HG02571 (cell line): ENCODE measurements around the gene B4GALT2.

Experiments
- ATAC-seq: cut with Tn5 transposase; IDR thresholded peaks from one replicate; pipeline ENCODE4 v1.9.1; 2021; ENCODE audit warnings: mild to moderate bottlenecking, moderate library complexity; ENCODE audit not compliant: unreplicated experiment

B4GALT2 gene

DNA sequence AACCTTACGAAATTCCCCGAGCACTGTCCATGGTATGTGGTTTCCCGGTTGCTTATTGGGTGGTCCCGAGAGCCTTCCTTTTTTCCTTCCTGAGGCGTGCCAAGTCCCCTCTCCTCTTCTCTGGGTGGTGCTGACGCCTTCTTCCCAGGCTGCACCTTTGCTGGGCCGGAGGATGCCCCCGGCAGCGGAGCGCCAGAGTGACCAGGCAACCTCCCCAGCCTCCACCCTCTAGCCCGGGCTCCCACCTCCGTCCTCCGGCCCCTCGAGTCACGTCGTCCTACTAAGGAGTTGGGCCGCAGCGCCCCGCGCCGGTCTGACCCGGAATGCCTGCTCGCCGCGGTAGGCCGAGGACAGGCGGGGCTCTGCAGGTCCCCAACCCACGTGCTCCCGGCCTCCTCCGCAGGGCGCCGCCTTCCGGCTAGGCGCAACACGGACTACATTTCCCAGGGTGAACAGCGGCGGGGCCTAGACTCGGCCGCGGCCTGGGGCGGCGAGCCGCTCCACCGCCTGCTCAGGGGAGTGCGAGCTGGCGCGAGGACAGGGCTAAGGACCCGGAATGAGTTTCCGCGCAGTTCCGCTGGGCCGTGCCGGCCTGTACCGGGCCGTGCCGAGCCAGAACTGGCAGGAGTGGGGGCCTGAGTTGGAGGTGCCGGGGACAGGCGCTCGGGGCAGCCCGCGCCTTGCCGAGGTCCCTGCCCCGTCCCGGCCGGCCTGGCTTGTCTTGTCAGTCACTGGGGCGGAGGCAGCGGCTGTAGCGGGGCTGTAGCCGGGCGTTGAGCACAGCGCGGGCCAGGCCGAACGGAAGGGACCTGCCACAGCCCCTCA, 32.6 kb upstream of the B4GALT2 start, which contains the start of gene IPO13:
IPO13 (plus strand) TSS at position 715 of the 825 bp plus-strand sequence. CDS start 651 bp downstream, outside the sequence.
- peak; percentile 90 for ATAC-seq

DNA sequence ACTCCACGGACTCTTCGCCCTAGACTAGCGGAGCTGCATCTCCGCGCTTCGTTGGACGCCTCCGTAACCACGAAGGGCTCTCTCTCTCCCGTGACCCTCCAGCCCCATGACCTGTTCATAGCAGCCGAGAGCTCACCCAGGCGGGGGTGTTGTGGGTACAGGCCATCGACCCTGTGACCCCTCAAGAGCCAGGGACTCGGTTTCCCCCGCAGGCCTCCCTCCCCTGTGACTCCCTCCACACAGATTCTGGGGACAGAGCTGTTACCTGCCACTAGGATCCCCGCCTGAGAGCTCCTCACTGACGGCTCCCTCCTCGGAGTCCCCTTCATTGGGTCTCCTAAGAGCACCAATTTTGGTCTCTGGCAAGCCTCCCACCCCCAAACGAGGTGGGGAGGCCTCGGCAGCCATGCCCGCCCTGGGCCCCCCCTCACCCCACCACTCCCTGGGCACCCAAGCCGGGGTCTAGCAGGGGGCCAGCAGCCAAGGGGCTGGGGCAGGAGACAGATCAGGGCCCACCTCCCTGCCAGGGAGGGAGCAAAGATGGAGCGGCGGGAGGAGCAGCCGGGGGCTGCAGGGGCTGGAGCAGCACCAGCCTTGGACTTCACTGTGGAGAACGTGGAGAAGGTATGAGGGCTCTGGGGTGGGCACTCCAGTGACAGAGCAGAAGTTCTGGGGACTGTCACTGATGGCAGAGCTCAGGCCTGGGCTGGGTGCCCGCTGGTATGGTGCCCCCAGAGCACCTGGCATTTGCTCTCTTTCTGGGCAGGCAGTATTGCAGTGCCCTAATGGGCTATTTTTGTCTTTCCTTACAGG, 31.7 kb upstream of the B4GALT2 start:
- ATAC-seq: peak; percentile 18

DNA sequence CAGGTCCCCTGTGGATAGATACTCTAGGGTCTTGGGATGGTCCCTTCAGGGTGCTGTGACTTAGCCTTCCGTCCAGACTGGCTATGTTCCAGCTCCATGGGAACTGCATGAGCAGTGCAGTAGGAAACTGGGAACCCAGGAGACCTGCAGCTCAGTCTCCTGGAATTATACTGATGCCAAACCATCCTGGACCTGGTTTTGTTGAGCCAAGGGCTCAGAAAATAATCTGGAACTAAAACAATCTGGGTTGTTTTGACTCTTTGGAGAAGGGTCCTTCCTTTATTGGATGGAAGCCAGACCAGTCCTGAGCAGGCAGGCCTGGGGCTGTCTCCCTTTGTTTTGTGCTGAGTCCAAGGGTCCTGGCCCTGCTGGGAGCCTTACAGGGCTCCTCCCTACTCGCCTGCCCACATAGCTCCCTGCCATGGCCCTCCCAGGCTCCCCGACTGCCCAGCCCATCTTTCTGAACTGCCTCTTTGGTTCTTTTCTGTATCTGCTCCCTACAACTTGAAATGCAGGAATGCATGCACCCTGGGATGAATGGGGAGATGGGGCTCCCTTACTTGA, 31.1 kb upstream of the B4GALT2 start:
- ATAC-seq: no peak

DNA sequence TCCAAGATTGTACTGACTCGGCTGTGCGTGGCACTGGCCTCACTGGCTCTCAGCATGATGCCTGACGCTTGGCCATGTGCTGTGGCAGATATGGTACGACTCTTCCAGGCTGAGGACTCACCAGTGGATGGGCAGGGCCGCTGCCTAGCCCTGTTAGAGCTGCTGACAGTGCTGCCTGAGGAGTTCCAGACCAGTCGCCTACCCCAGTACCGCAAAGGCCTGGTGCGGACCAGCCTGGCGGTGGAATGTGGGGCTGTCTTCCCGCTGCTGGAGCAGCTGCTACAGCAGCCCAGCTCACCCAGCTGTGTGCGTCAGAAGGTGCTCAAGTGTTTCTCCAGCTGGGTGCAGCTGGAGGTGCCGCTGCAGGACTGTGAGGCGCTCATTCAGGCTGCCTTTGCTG, 29.3 kb upstream of the B4GALT2 start:
- ATAC-seq: no peak

DNA sequence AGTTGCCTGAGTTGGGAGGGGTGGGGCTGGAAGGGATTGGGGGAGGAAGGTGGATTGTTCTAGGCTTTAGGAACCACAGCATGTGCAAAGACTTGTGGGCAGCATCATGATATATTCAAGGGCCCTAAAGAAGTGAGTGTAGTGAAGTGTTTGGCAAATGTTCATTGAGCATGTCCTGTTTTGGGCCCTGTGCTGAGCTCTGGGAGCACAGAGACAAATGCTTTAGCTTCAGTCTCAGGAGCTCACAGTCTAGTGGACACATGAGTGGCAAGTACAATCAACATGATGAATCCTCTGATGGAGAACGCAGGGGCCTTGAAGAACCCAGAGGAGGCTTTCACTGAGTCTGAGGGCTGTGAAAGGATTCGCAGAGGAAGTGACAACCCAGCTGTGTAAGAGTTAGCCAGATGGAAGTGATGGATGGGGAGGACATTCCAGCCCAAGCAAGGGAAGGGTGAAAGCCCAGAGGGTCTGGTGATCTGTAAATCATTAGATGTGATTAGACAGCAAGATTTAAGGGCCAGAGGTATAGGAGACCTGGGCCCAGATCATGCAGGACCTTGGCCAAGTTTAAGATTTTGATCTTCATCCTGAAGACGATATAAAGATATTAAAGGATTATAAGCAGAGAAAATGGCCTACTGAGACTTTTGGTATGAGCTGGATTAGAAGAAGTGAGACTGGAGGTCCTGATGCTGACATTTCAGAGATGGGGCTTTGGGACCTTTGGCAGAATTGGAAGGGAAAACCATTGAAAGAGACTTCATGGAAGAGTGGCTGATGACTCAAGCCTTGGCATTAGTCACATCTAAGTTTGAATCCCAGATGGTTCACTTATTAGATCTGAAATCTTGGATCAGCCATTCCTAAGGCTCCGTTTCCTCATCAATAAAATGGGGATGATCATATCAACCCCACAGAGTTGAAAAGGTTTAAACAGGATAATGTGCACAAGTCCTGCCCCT, 27.7 kb upstream of the B4GALT2 start:
- ATAC-seq: no peak

DNA sequence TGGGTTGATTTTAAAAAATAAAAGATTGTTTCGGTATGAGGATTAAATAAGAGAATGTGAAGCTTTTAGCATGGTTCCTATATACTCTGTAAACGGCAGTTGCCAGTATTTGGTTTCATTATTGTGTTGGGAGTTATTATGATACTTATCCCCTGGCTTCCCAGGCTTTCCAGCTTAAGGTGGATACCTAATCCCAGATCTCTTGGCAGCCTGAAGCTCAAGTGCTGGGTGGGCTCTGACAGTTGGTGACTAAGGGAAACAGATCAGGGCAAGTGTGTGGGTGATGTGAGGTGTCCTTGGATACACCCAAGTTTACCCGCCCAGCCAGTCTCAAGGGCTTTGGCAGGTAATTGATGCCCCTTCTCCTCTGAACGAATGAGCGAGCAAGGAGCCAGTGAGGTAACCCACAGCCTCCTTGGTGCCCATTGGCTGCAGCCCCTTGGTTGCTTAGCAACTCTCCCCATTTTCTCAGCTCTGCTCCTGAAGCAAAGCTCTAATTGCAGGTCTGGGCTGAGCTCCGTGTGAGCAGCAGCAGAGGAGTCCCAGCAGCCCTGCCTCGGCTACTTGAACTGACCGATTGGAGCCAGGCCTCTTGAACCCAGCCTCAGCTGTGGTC, 26.2 kb upstream of the B4GALT2 start:
- ATAC-seq: no peak

DNA sequence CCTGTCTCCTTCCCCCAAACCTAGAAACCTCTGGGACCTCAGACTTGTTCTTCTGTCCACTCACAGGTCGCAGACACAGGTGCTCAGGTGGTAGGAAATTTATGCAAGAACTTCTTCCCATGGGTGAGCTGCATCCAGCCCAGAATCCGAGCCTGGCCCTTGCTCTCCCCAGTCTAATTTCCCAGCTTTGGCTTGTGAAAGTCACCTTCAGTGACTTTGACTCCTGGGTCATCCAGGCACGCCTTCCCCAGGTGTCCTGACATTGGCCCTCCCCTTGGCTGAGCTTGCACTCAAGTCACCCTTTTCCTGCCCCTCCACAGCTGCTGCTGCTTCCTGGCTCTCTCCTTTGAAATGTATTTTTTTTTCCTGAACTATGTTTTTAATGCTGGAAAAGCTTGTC, 25.6 kb upstream of the B4GALT2 start:
- no peak for ATAC-seq

DNA sequence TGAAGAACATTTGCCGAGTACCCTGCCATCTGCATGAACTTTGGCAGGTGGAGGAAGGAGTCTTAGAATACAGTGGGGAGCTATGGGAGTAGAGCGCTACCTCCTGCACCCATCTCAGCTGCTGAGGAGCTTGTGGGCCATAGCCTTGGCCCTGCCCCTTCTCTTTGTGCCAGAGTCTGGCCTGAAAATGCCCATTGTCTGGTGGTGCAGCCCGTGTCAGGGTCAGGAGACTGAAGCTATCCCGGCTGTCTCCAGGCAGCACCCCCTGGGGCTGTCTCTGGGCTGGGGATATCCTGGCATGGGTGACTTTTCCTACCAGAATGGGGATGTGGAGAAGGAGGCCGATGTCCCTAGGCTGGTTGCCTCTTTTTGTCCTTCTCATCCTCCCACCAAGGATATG, 25.0 kb upstream of the B4GALT2 start:
- no peak for ATAC-seq

DNA sequence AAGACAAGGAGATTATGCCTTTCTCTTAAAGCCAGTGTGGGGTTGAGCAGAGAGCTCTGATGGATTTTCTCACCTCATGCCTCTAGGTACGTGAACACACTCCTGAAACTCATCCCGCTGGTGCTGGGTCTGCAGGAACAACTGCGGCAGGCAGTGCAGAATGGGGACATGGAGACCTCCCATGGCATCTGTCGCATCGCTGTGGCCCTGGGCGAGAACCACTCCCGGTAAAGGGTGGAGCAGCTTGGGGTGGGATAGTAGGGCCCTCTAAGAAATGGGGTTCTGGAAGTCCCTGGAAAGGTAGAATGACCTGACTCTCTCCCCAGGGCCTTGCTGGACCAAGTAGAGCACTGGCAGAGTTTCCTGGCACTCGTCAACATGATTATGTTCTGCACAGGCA, 22.8 kb upstream of the B4GALT2 start:
- ATAC-seq: no peak

DNA sequence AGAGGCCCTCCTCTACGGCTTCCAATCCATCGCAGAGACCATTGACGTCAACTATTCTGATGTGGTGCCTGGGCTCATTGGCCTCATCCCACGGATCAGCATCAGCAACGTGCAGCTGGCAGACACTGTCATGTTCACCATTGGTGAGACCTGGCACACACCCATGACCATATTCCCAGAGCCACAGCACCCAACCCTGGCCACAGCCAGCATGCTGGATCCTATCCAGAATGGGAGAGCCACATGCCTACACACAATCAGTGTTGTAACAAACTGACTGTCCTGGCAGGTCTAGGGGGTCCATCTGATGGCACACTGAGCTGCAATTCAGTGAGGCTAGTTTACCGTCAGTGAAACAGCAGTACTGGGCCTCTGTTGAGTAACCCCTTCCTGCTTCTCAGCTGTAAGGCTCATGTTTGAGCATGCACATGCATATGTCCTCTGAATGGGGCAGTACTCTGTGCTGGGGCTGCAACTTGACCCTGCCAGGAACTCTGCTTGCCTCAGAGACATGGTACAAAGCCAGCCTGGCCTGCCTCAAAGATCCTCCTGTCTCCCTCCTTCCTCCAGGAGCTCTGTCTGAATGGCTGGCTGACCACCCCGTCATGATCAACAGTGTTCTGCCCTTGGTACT, 21.5 kb upstream of the B4GALT2 start:
- ATAC-seq: no peak

DNA sequence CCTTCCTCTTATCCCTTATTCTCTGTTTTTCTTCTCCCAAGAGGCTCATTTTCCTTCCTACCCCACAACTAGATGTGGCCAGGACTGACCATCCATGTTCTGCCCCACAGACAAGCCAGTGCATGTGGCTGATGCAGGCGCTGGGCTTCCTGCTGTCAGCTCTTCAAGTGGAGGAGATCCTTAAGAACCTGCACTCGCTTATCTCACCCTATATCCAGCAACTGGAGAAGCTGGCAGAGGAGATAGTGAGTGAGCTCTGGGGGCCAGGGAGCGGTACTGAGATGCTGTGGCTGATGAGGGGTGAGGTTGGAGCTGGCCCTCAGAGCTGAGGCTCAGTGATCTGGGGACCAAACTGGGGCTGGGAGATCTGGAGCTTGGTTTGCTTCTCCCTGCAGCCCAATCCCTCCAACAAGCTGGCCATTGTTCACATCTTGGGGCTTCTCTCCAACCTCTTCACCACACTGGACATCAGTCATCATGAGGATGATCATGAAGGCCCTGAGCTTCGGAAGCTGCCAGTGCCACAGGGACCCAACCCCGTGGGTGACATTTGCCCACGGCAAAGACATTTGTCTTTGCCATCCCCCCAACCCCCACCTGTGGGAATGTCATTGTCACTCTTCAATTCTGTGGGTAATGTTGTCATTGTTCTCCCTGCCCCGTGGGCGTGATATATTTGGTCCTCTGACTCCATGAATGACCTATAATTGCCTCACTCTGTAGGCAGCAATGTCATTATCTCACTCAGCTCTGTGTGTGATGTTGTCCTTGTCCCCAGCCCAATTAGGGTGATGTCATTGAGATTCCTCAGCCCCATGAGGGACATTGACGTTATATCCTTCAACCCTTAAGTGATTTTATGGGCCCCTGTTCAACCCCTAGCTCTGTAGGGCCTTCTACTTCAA, 20.4 kb upstream of the B4GALT2 start:
- no peak for ATAC-seq

DNA sequence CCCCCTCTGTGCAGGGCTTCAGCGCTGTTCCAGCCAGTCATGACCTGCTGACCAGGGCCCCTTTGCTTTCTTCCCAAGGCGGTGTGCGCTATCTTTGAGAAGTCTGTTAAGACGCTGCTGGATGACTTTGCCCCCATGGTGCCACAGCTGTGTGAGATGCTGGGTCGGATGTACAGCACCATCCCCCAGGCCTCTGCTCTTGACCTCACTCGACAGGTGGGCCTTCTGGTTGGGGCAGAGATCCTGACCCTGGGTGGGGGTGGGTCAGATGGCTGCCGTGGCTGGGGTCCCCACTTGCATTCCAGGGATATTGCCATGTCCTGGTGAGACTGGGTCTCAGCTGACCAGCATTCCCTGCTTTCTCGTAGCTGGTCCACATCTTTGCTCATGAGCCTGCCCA, 18.2 kb upstream of the B4GALT2 start:
- ATAC-seq: no peak

DNA sequence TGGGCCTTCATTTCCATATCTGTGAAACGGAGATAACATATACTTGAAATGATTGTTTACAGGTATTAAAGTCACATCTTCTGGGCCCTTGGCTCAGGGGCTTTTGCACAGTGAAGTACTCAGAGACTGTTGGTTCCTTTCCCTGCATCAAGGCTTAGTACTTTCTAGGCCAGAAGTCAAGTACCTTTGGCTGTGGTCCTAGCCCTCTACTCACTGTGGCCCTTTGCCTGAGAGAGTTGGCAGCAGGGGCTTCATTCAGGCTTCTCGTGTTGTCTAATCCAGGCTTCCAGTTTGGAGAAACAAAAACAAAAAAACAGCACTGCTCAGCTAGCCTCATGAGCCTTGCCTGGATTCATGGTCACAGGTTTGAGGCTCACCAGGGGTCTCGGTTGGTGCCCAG, 17.3 kb upstream of the B4GALT2 start:
- no peak for ATAC-seq

DNA sequence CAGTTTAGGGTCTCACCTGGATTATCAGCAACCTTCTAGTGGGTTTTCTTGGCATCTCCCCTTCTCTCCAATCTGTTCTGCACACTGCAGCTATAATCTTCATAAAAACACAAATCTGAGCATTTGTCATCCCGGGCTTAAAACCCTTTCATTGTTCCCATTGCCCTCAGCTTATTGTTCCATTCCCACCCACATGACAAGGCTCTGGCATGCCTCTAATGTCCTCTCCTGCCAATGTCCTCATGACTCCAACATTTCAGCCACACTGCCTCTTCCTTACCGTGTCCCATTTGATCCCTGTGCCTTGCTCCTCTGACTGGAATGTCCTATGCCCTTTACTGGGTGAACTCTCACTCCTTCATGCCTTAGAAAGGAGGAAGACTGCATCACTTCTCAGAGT, 16.7 kb upstream of the B4GALT2 start:
- ATAC-seq: no peak

DNA sequence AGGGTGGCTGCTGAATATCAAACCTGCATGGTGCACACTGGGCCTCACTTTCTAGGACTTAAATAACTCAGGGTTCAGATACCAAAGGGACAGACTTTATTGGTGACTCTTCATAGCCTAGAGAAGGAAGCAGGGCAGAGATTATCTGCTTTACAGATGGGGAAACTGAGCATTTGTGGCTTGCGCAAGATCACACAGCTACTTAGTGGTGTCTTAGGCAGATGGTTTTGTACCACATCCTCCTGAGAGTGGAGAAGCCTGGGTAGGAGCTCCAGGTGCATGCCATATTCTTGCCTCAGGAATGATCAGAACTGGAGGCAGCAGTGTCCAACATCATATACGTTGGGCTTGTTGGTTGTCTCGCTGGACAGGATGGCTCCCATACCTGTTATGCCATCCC, 16.0 kb upstream of the B4GALT2 start:
- ATAC-seq: no peak

DNA sequence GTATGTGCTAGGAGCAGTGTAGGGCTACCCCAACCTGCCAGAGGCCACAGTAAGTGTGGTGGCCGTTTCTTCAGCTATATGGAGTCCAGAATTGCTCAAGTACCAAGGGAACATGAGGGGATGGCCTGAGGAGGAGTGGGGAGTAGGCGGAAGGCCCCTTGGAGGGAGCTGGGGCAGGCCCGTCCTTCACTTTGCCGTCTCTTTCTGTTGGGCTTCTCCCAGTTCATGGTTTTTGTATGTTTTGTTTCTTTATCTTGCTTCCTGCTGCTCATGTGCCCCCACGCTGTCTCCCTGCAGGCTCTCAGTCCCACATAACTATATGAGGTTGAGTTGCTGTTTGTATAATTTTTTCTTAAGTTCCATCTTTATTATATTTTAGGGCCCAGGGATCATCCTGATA, 15.1 kb upstream of the B4GALT2 start:
- ATAC-seq: no peak

DNA sequence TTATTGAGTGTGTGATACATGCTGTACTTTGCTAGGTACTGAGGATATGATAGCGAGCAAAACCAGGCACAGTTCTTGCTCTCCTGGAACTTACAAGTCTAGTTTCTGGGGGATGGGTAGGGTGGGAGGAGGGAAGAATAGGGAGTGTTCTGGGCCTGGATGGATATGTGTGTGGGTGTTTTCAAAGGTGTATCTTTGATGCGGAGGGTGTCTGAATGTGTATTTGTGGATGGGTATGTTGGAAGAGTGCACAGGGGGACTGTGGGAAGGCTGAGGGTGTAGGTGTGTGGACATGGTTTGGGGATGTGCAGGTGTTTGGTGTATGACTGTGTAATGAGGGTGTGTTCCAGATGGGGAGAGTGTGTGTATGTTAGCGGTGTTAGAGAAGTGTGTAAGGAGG, 13.7 kb upstream of the B4GALT2 start:
- no peak for ATAC-seq

DNA sequence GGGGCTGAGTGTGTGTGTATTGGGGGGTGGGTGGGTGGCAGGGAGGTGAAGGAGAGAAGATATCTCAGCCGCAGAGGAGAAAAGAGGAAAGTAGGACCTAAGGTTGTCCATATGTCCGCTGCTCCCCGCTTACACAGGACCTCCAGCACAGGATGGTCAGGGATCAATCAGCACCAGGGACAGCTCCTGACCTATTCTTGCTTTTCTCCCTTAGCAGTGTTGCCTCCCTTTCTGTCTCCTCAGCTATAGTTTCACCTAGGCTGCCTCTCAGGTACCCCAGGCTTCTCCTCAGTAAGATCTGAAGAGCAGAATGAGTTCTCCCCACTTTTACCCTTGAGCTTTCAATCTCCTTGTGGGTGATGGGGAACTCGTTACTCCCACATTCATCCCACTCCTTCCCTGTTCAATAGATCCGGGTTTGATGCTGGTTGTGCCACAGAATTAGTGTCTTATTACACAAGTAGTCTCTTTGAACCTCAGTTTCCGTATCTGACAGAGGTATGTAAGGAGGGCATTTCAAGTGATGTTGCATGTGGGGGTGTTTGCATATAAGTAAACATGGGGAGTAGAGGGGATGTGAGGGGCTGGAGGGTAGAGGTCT, 10.6 kb upstream of the B4GALT2 start:
- ATAC-seq: no peak
